Measurements from ENCODE around the gene ITLN1.

The ITLN1 gene

DNA sequence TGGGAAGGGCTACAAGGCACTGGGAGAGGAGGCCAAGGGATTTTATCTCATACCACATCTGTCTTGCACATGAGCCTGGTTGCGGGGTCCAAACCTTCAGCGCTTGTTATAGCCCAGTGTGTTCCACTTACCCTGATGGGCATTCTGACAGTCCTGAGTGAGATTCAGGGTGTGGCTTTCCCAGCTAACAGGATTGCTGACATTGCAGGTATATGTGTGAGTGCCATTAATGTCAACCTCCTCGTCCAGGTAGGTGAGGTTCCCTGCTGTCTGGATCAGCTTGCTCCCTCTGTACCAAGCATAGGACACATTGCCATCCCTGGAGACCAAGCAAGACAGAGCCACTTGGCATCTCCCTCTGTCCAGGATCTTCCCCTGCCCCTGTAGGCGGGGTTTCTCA is 43.9 kb downstream of the ITLN1 start:
- no peak for DNase-seq (ENCODE audit: low read depth, low spot score)
- POLR2A ChIA-PET: no interaction called here
- CTCF ChIA-PET: no interaction called here
- no peak for TF ChIP-seq CTCF (IDR thresholded peaks at IDR 0.05; ENCODE audit: insufficient read depth, low read length, missing control alignments)
- no peak overlapping the region for H3K4me3 ChIP-seq (ENCODE audit: low read depth, low read length)

DNA sequence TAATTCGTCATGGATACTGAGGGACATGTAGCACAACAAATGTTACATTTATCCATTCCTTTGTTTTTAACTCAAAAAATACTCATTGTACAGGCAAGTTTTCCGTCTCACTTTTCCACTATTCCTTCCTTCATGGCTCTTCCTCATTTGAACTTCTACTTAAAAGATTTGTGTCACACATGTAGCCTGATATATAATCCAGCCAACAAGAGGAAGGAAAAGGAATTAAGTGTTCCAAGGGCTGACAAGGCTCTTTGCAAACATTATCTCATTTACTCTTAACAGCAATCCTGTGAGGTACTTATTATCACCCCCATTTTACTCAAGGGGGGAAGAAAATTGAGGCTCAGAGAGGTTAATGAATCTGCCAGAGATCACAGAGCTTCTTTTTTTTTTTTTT is 45.2 kb downstream of the ITLN1 start:
- TF ChIP-seq CTCF (IDR thresholded peaks at IDR 0.05; ENCODE audit: insufficient read depth, low read length, missing control alignments): no peak
- ChIA-PET CTCF (no interaction called here), POLR2A (no interaction called here)
- no peak overlapping the region for H3K4me3 ChIP-seq (ENCODE audit: low read depth, low read length)
- no peak for DNase-seq (ENCODE audit: low read depth, low spot score)

GRCh38 chr1:160838888-160839287 is 46.1 kb downstream of the ITLN1 start:
- CTCF ChIA-PET: no interaction called here
- no peak for TF ChIP-seq CTCF (IDR thresholded peaks at IDR 0.05; ENCODE audit: insufficient read depth, low read length, missing control alignments)

DNA sequence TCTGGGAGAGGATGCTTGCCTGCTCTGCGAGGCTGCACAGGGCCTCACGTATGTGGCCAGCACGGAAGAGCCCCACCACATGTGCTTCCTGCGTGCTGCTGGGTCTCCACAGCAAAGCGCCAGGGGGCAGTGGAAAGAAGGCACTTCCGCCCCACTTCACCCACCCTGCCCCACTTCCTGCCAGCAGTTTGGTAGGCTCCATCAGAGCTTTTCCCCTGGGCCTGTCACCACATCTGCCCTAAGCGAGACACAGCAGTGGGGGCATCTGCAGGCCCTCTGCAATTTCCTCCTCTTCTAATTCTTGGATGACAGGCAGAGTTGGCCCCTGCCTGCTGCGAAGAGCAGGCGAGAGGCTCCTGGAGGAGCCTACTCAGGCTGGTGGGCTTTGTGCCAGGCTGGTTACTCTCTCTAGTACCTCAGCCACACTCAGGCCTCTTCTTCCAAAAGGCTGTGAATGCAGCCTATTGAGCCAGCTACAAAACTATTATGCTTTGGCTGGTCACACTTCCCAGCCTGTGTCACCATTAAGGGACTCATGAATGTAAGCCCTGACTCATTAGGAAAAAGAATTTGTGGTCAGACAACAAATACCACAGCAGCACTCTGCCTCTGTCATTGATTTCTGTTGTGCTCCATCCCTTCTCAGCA is 47.3 kb downstream of the ITLN1 start:
- ChIA-PET CTCF (interaction anchor here (1.0 to 4.9 kb wide), 5 partner anchors 23 to 301 kb away, joined by 3 to 57 read pairs (median 3); partner anchors contain the start of gene ITLN2), POLR2A (no interaction called here)
- no peak for DNase-seq (ENCODE audit: low read depth, low spot score)
- H3K4me3 ChIP-seq (ENCODE audit: low read depth, low read length): no peak overlapping the region
- no peak for TF ChIP-seq CTCF (IDR thresholded peaks at IDR 0.05; ENCODE audit: insufficient read depth, low read length, missing control alignments)

More at GRCh38 chr1:160838888-160839287, 46.1 kb downstream of the ITLN1 start:
- DNase-seq (ENCODE audit: low read depth, low spot score): no peak
- POLR2A ChIA-PET: no interaction called here
- no peak overlapping the region for H3K4me3 ChIP-seq (ENCODE audit: low read depth, low read length)

GRCh38 chr1:160836981-160837557 is 47.9 kb downstream of the ITLN1 start:
- CTCF ChIA-PET: interaction anchor here (1.0 to 4.9 kb wide), 5 partner anchors 24 to 302 kb away, joined by 3 to 57 read pairs (median 3); partner anchors contain the start of gene ITLN2
- no peak for DNase-seq (ENCODE audit: low read depth, low spot score)
- no peak overlapping the region for H3K4me3 ChIP-seq (ENCODE audit: low read depth, low read length)
- POLR2A ChIA-PET: no interaction called here
- no peak for TF ChIP-seq CTCF (IDR thresholded peaks at IDR 0.05; ENCODE audit: insufficient read depth, low read length, missing control alignments)

DNA sequence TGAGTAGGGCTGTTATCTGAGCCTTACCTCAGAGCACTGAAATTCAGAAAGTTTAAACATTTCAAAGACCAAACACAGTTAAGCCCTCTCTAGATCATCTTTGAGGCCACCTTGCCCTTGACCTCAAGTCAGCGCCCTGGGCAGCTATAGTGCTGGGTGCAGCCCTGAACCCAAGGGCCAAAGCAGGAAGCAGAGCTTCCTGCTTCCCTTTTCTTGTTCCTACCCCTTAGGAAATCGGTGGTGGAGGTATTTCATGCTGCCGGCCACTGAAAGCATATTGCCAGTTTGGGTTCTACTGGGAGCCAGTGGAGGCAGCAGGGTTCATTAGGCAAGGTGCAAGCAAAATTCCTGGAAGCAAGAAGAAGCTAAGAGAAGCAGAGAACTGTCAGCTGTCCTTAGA is 48.4 kb downstream of the ITLN1 start:
- no peak overlapping the region for H3K4me3 ChIP-seq (ENCODE audit: low read depth, low read length)
- no peak for DNase-seq (ENCODE audit: low read depth, low spot score)
- ChIA-PET CTCF (interaction anchor here (1.0 to 4.9 kb wide), 4 partner anchors 24 to 303 kb away, joined by 3 to 57 read pairs (median 3); partner anchors contain the start of gene ITLN2), POLR2A (no interaction called here)
- no peak for TF ChIP-seq CTCF (IDR thresholded peaks at IDR 0.05; ENCODE audit: insufficient read depth, low read length, missing control alignments)
